ENCODE data around the gene CCR7.
A peak's percentile ranks its signal among the peaks of the same experiment; 100 is the strongest.
"Not testable (repeated sequence)": the region's sequence is repeated elsewhere in the genome, so short reads cannot be mapped to it uniquely, and the experiment has no call there.

Gene CCR7

DNA sequence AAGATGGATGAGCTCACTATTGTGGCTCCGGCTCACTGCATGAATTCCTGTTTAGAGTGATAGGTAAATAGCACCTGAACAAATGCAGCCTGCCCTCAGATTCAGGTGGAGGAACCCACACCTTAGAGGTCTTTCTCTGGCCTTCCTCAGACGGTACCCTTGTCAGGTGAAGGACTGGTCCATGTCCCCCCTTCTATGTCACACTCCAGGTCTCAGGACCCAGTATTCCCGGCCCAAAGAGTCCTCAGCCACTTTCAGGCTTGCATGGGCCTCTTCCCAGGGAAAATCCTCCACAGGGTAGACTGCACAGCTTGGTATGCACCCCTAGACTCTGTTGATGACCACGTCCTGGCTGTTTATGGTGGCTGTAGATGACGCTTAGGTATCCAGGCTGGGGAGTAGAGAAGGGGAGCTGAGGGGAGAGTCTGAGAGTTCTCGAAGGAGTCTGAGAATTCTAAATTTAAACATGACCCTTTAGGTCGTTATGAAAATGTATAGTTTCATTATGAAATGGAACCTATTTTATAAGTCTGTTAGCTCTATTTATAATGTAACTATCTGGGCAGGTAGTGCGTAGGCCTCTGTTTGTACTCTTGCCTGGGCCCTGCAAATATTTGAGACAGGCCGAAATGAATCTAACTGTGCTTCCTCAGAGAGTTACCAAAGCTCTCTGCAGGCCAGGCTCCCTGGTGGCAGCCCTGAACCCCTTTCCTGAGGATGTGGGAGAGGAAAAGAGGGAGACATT is 32.5 kb upstream of the CCR7 start:
- DNase-seq (ENCODE audit: insufficient read length, low spot score) (no peak), FAIRE-seq (peak; percentile 69)

GRCh38 chr17:40597156-40597555 is 31.9 kb upstream of the CCR7 start:
- DNase-seq (ENCODE audit: insufficient read length, low spot score) = no peak
- FAIRE-seq = no peak

DNA sequence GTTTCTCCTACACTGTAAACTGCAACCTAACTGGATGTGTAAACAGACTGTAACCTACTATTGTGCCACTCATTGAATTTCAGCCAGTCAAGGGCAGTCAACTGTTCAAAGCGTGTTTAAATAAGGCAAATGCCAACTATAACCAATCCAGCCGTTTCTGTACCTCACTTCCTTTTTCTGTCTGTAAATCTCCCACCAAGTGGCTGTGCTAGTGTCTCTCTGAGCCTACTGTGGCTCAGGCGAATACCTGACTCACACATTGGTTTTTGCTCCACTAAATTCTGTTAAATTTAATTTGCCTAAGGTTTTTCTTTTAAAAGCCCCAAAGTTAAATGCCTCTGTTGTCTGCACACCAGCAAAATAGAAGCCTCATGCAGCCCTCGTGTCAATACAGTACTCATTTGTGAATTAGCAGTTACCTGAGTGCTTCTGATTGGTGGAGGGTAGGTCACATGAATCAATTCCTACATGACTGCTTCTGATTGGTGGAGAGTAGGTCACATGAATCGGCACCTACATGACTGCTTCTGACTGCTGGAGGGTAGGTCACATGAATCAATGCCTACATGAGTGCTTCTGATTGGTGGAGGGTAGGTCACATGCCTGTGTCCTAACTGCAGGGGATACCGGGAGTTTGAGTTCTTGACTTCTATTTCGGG is 31.1 kb upstream of the CCR7 start:
- DNase-seq (ENCODE audit: insufficient read length, low spot score) (no peak), FAIRE-seq (peak; percentile 80)

GRCh38 chr17:40590742-40591141 is 25.5 kb upstream of the CCR7 start:
- FAIRE-seq (no peak), DNase-seq (ENCODE audit: insufficient read length, low spot score) (no peak)

DNA sequence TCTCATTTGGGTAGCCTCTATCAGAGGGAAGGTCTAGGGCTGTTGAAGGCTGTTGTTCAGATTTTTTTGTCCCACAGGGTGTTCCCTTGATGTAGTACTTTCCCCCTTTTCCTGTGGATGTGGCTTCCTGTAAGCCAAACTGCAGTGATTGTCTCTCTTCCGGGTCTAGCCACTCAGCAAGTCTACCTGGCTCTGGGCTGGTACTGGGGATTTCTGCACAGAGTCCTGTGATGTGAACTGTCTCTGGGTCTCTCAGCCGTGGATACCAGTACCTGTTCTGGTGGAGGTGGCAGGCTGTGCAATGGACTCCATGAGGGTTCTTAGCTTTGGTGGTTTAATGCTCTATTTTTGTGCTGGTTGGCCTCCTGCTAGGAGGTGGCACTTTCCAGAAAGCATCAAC is 23.3 kb upstream of the CCR7 start:
- FAIRE-seq (no peak), DNase-seq (ENCODE audit: insufficient read length, low spot score) (no peak)

DNA sequence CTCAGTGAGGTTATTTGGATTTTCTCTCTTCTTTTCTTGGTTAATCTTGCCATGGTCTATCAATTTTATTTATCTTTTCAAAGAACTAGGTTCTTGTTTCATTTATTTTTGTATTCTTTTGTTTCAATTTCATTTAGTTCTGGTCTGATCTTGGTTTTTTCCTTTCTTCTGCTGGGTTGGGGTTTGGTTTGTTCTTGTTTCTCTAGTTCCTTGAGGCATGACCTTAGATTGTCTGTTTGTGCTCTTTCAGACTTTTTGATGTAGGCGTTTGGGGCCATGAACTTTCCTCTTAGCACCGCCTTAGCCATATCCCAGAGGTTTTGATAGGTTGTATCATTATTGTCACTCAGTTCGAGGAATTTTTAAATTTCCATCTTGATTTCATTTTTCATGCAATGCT is 21.0 kb upstream of the CCR7 start:
- not testable (repeated sequence) for FAIRE-seq; DNase-seq (ENCODE audit: insufficient read length, low spot score)

DNA sequence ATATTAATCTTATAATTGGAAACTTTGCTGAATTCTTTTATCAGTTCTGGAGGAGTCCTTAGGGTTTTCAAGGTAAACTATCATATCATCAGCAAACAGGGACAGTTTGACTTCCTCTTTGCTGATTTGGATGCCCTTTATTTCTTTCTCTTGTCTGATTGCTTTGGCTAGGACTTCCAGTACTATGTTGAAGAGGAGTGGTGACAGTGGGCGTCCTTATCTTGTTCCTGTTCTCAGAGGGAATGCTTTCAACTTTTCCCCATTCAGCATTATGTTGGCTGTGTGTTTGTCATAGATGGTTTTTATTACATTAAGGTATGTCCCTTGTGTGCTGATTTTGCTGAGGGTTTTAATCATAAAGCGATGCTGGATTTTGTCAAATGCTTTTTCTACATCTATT is 19.7 kb upstream of the CCR7 start:
- DNase-seq (ENCODE audit: insufficient read length, low spot score); FAIRE-seq: not testable (repeated sequence)

- FAIRE-seq (peak; percentile 93), DNase-seq (ENCODE audit: insufficient read length, low spot score) (peak; percentile 25)
Observed at GRCh38 chr17:40582328-40582901, 17.1 kb upstream of the CCR7 start.

DNA sequence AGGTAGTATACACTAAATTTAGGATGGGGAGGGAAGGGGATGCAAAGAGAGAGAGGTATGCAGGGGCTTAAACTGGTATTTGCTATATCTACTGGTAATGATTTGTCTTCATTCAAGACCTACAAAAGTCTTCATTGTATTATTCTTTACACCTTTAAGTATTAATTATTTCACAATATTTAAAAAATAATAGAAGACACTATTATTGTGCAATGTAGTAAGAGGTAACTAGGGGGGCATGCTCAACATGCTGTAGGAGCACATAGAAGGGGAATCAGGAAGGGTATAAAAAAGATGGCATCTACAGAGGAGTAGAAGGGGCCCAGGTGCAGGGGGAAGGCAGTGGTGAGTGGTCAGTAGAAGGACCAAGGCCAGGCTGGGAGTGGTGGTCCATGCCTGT is 14.9 kb upstream of the CCR7 start:
- FAIRE-seq = no peak
- DNase-seq (ENCODE audit: insufficient read length, low spot score) = no peak

DNA sequence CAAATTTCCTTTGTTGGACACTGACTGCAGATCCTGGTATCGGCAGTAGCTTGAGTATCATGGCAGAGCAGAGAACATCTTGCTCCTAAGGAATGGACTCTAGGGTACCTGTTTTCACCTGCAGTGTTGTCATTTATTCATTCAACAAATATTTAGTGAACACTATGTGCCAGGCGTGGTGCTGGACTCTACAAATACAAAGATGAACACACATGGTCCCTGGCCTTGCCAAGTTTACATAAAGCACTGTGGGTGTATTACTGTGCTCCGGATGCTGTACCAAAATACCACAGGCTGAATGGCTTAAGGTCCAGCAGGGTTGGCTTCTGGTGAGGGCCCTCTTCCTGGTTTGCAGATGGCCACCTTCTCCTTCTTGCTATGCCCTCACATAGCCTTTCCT is 14.2 kb upstream of the CCR7 start:
- FAIRE-seq = no peak
- no peak for DNase-seq (ENCODE audit: insufficient read length, low spot score)

DNA sequence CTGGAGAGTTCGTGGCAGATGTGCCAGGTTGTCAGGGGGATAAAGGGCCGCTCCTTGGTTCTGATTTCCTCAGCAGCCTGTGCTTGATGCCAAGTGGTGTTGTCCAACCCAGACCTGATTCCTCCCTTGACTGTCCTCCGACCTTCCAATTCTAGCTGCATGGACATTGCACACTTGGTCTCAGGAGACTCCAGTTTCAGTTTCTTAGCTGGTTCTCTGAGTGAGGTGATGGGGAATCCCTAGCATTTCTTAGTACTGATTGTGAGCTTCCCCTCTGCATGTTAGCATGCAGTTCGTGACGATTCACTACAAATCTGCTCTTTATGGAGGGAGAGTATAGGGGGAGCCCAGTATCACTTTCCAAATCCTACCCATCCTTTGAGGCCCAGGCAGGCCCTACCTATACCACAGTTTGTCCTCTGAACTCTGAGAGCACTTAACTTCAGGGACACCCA is 12.4 kb upstream of the CCR7 start:
- FAIRE-seq = peak; percentile 94
- no peak for DNase-seq (ENCODE audit: insufficient read length, low spot score)

DNA sequence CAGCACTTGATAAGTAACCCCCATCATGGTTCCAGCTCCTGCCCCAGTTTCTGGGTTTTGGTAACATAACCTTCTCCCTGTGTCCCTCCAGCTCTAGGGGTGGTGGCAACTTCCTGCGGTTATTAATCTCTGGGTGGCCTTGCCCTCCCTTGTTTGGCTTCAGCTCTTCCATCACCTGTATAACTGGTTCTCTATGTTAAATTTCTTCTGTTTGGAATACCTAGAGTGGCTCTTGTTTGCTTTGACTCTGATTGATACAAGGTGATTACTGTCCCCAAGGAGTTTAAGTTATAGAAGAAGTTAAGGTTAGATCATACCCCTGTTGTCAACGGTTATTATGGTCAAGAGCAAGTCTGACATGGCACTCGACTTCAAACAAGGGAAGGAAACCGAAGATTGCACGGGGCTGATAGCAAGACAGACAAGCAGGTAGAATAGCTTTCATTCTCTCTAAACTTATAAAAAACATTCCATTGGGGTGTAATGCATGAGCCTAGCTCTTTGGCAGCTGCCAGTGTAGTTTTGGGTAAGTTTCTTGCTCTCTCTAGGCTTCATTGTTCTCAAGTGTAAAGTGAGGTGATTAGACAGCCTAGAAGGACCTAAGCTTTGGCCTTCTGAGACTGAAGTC is 11.0 kb upstream of the CCR7 start:
- FAIRE-seq (no peak), DNase-seq (ENCODE audit: insufficient read length, low spot score) (no peak)

DNA sequence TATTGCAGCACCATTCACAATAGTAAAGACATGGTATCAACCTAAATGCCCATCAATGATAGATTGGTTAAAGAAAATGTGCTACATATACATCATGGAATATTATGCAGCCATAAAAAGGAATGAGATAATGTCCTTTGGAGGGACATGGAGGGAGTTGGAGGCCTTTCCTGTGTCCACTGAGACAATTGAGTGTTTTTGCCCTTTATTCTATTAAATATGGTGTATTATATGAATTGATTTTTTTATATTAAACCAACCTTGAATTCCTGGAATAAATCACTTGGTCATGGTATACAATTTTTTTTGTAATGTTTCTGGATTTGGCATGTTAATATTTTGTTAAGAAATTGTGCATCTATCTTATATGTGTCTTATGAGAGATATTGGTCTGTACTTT is 9.0 kb upstream of the CCR7 start:
- DNase-seq (ENCODE audit: insufficient read length, low spot score) = no peak
- no peak for FAIRE-seq

GRCh38 chr17:40572245-40572993 is 7.1 kb upstream of the CCR7 start:
- not testable (repeated sequence) for FAIRE-seq; DNase-seq (ENCODE audit: insufficient read length, low spot score)

DNA sequence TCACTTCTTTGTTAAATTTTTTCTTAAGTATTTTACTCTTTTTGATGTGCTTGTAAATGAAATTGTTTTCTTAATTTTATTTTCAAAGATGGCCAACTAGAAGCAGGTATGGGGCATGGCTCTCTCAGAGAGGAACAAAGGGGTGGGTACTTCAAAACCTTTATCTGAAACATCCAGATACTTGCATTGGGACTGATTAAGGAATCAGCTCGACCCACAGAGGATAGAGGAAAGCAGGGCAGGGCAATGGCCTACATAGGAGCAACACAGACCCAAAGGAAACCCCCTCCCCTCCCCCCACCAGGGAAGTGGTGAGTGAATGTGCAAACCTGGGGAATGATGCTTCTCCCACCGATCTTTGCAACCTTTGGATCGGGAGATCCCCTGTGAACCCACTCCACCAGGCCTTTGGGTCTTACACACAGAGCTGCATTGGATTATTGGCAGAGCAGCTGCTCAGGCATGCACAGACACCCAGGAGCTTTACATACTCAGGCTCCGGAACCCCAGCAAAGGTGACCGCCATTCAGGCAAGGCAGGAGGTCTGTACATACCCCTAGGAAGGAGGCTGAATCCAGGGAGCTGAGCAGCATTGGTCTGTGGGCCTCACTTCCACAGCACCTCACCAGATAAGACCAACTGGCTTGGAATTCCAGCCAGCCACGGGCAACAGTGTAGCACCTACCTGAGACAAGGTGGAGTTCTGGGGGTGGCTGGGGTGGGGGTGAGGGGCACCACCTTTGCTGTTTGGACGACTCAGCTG is 3.0 kb upstream of the CCR7 start:
- DNase-seq (ENCODE audit: insufficient read length, low spot score) (no peak), FAIRE-seq (no peak)

DNA sequence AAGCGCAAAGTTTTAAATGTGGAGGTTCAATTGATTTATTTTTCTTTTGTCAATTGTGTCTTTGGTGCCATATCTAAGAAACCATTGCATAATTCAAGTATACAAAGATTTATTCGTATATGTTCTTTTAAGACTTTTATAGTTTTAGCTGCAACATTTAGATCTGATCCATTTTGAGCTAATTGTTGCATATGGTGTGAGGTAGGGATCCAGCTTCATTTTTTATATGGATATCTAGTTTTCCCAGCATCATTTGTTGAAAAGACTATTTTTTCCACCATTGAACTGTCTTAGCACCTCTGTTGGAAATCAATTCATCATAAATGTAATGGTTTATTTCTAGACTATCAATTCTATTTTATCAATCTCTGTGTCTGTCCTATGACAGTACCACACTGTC is 2.1 kb upstream of the CCR7 start:
- FAIRE-seq = no peak
- DNase-seq (ENCODE audit: insufficient read length, low spot score) = no peak

DNA sequence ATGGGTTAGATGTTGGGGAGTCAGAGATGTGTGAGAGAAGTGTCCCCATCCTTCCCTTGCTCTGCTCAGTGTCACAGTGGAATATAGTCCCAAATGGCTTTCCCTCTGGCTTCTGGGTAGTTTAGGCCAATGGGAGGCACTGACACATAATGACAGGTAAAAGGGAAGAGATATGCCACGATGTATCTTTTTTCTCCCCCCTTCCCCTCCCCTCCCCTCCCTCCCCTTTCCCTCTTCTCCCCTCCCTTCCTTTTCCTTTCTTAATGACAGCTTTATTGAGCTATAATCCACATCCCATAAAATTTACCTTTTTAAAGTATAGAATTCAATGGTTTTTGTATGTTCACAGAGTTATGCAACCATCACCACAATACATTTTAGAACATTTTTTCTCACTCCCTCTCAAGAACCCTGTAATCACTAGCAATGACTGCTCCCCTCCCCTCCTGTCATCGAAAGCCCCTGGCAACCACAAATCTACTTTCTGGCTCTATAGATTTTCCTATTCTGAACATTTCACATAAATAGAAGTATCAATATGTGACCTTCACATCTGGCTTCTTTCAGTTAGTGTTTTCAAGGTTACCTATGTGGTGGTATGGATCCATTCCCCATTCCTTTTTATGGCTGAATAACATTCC is 617 bp upstream of the CCR7 start:
- FAIRE-seq (no peak), DNase-seq (ENCODE audit: insufficient read length, low spot score) (no peak)

- DNase-seq (ENCODE audit: insufficient read length, low spot score) (no peak), FAIRE-seq (no peak)
Observed at GRCh38 chr17:40564195-40564882, 933 bp downstream of the CCR7 start.

All from GM19239 (cell line).